Gastroesophageal sphincter (tissue), 3 donors: ENCODE results near the gene NR2C1.

ENCODE experiments used
- CTCF ChIP-seq, 4 experiments: fragments of 200-600 bp in 2 of 4; fragments of 450-650 bp in 2 of 4; sonication (generic) in 1 of 4; IDR thresholded peaks; one replicate each; pipeline ENCODE4 v1.5.1; 2017 to 2019; ENCODE audit warnings: antibody characterized with exemption in 4 of 4, mild to moderate bottlenecking in 2 of 4, moderate library complexity in 2 of 4
- EP300 ChIP-seq: sonication (generic); formaldehyde crosslinking; IDR thresholded peaks from one replicate; pipeline ENCODE4 v1.6.1; 2017; ENCODE audit warnings: antibody characterized with exemption, mild to moderate bottlenecking
- POLR2A ChIP-seq, 2 donors: fragments of 450-650 bp; IDR thresholded peaks; one replicate each; pipeline ENCODE4 v1.6.1; 2017; ENCODE audit warnings: antibody characterized with exemption in 2 of 2, mild to moderate bottlenecking in 2 of 2, moderate library complexity in 1 of 2
- POLR2AphosphoS5 ChIP-seq: sonication (generic); formaldehyde crosslinking; IDR thresholded peaks from one replicate; pipeline ENCODE4 v1.6.1; 2017; ENCODE audit warnings: antibody characterized with exemption

DNA sequence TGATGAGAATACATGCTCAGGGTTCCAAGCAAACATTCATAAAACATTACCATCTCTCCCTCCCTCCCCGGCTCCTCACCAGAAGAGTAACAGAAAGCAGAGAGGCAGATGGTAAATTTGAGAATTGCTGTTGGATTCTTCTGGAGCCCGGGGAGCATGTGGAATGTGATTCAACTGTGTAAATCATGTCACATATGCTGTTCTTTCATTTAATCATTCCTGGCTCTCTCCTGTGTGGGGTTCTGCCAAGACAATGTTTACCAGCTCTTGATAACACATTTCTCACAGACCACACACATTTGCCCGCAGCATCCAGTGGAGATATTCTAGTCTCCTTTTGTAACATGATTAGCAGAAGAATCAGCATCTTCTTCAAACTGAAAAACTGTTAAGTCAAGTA is 23.4 kb upstream of the NR2C1 start:
- TF ChIP-seq EP300, result no peak
- no peak for TF ChIP-seq CTCF (IDR thresholded peaks at IDR 0.05)
- no peak for TF ChIP-seq POLR2A (IDR thresholded peaks at IDR 0.05)
- no peak for TF ChIP-seq POLR2AphosphoS5
